ENCODE results near the gene SOX18.

- TF ChIP-seq CTCF (IDR thresholded peaks at IDR 0.05) (no peak), POLR2A (IDR thresholded peaks at IDR 0.05) (no peak)
Measured at GRCh38 chr20:64056889-64057627, 7.6 kb upstream of the SOX18 start.

Data from thyroid gland (tissue), 4 donors.